Measurements from ENCODE around the gene DNER. TPM values are rescaled to one million over a fixed set of nuclear protein-coding genes. Genes with fewer than 3 reads are reported as not detected.

Gene DNER
- total and polyA plus RNA-seq, 4 donors, result 0.01 TPM; not detected in 3

- TF ChIP-seq RAD21 (IDR thresholded peaks at IDR 0.05) (no peak), TAF1 (conservative IDR thresholded peaks at IDR 0.05) (no peak), RXRA (IDR thresholded peaks at IDR 0.05) (no peak), NR2F2 (IDR thresholded peaks at IDR 0.05) (no peak), HNF4G (IDR thresholded peaks at IDR 0.05) (no peak), FOXA1 (IDR thresholded peaks at IDR 0.05) (no peak), ATF3 (IDR thresholded peaks at IDR 0.05) (no peak), HNF4A (conservative IDR thresholded peaks at IDR 0.05) (no peak), MAX (IDR thresholded peaks at IDR 0.05) (no peak), GABPA (IDR thresholded peaks at IDR 0.05 in 1 of 2, conservative IDR thresholded peaks at IDR 0.05 in 1 of 2) (no peak), EGR1 (IDR thresholded peaks at IDR 0.05; ENCODE audit: low read depth in 2 of 2) (no peak), SP1 (IDR thresholded peaks at IDR 0.05) (no peak), CTCF (IDR thresholded peaks at IDR 0.05; ENCODE audit: low read depth, low read length, missing input control) (no peak)
- TF ChIP-seq, protein P1, sequence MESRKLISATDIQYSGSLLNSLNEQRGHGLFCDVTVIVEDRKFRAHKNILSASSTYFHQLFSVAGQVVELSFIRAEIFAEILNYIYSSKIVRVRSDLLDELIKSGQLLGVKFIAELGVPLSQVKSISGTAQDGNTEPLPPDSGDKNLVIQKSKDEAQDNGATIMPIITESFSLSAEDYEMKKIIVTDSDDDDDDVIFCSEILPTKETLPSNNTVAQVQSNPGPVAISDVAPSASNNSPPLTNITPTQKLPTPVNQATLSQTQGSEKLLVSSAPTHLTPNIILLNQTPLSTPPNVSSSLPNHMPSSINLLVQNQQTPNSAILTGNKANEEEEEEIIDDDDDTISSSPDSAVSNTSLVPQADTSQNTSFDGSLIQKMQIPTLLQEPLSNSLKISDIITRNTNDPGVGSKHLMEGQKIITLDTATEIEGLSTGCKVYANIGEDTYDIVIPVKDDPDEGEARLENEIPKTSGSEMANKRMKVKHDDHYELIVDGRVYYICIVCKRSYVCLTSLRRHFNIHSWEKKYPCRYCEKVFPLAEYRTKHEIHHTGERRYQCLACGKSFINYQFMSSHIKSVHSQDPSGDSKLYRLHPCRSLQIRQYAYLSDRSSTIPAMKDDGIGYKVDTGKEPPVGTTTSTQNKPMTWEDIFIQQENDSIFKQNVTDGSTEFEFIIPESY (IDR thresholded peaks at IDR 0.05), result no peak
- TF ChIP-seq, protein P2, sequence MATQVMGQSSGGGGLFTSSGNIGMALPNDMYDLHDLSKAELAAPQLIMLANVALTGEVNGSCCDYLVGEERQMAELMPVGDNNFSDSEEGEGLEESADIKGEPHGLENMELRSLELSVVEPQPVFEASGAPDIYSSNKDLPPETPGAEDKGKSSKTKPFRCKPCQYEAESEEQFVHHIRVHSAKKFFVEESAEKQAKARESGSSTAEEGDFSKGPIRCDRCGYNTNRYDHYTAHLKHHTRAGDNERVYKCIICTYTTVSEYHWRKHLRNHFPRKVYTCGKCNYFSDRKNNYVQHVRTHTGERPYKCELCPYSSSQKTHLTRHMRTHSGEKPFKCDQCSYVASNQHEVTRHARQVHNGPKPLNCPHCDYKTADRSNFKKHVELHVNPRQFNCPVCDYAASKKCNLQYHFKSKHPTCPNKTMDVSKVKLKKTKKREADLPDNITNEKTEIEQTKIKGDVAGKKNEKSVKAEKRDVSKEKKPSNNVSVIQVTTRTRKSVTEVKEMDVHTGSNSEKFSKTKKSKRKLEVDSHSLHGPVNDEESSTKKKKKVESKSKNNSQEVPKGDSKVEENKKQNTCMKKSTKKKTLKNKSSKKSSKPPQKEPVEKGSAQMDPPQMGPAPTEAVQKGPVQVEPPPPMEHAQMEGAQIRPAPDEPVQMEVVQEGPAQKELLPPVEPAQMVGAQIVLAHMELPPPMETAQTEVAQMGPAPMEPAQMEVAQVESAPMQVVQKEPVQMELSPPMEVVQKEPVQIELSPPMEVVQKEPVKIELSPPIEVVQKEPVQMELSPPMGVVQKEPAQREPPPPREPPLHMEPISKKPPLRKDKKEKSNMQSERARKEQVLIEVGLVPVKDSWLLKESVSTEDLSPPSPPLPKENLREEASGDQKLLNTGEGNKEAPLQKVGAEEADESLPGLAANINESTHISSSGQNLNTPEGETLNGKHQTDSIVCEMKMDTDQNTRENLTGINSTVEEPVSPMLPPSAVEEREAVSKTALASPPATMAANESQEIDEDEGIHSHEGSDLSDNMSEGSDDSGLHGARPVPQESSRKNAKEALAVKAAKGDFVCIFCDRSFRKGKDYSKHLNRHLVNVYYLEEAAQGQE (IDR thresholded peaks at IDR 0.05), result no peak
- H3K27ac ChIP-seq (ENCODE audit: low read depth in 1 of 2, low read length in 2 of 2), result no peak overlapping the region
- 74% methylated on average over 7 of the region's 7 CpGs for WGBS
- DNase-seq (ENCODE audit: low spot score), result no peak
- H3K4me1 ChIP-seq (ENCODE audit: control insufficient read depth in 4 of 4, insufficient read depth in 4 of 4, low read length in 3 of 4), result no peaks in the 10 kb centered on the region
- H3K27me3 ChIP-seq (ENCODE audit: control insufficient read depth in 4 of 4, insufficient read depth in 4 of 4, low read length in 3 of 4), result peaks cover 0 to 4% (median 0%) of the 10 kb centered on the region in 4 donors
- no peaks in the 10 kb centered on the region for H3K36me3 ChIP-seq (ENCODE audit: control insufficient read depth in 4 of 4, insufficient read depth in 3 of 4, low read depth in 1 of 4, low read length in 3 of 4)
- H3K9ac ChIP-seq (ENCODE audit: low read depth in 1 of 2, low read length in 2 of 2), result no peak overlapping the region
- H3K4me3 ChIP-seq (ENCODE audit: low read depth in 1 of 3, low read length in 3 of 3), result no peak overlapping the region
- no peaks in the 10 kb centered on the region for H3K9me3 ChIP-seq (ENCODE audit: control insufficient read depth in 4 of 4, low read length in 3 of 4)
Observed at GRCh38 chr2:229335877-229336346, 378.4 kb downstream of the DNER start.

DNA sequence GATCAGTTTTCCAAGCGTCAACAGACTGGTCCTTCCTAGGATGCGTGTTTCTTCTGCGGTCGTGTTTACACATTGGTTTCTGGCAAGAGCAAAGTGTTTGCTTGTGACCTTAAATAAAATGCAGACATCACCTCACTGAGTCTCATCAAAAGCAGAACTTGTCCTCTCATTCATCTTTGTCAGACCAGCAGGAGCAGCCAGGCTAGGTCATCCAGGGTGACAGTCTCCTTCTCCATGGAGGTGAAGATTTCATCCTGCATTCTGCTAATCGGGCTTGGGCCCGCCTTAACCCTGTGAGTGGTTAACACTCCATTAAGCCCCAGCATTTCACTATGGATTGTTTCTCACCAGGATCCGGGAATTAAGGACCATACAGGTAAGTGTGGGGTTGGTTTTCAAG lies 379.0 kb downstream of the DNER start:
- 75% methylated on average over 7 of the region's 7 CpGs for WGBS
- TF ChIP-seq, protein P1 (IDR thresholded peaks at IDR 0.05), result no peak
- TF ChIP-seq RAD21 (IDR thresholded peaks at IDR 0.05) (no peak), FOXA2 (IDR thresholded peaks at IDR 0.05) (no peak), HNF4G (IDR thresholded peaks at IDR 0.05) (no peak)
- Histone ChIP-seq H3K4me1 (ENCODE audit: control insufficient read depth in 4 of 4, insufficient read depth in 4 of 4, low read length in 3 of 4) (no peaks in the 10 kb centered on the region), H3K9ac (ENCODE audit: low read depth in 1 of 2, low read length in 2 of 2) (no peak overlapping the region), H3K4me3 (ENCODE audit: low read depth in 1 of 3, low read length in 3 of 3) (no peak overlapping the region), H3K36me3 (ENCODE audit: control insufficient read depth in 4 of 4, insufficient read depth in 3 of 4, low read depth in 1 of 4, low read length in 3 of 4) (no peaks in the 10 kb centered on the region), H3K9me3 (ENCODE audit: control insufficient read depth in 4 of 4, low read length in 3 of 4) (no peaks in the 10 kb centered on the region), H3K27ac (ENCODE audit: low read depth in 1 of 2, low read length in 2 of 2) (no peak overlapping the region), H3K27me3 (ENCODE audit: control insufficient read depth in 4 of 4, insufficient read depth in 4 of 4, low read length in 3 of 4) (peaks cover 0 to 4% (median 0%) of the 10 kb centered on the region in 4 donors)
- DNase-seq (ENCODE audit: low spot score), result no peak
